ENCODE results near the gene SCG3.

Gene SCG3

DNA sequence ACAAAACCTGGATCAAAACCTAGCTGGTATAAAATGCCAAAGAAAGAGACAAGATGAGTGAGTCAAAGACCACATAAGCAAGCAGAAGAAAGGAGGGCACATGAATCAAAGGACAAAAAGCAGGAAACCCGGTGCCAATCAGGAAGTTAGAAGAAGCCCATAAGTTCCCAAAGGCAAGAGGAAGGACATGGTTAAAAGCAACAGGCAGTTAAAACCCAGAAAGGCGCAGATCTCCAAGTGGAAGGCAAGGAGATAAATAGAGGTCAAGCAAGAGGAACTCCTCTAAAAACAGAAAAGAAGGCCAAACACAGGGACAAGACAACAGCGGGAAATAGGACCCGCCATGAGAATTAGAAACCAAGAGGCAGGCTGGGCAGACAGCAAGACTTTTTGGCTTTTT is 74.5 kb downstream of the SCG3 start:
- no peak for DNase-seq (ENCODE audit: extremely low read depth in 1 of 2, low read depth in 1 of 2)

DNA sequence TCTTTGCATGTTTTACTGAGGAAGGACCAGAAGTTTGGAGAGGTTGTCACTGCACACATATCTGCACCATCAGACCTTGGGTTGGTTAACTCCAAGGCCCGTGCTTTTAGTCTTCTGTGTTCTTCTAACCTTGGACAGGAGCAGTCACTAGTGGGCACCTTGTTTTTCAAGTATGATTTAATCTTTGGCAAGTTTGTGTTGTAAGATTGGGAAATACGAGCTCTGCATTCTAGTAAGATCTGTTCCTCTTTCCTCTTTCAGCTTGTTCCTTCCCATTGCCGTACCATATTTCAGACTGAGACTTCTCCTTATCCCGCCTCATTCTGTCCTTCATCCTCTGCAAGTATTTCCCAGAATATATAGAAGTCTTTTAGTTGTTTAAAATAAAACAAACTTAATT is 75.2 kb downstream of the SCG3 start:
- DNase-seq (ENCODE audit: extremely low read depth in 1 of 2, low read depth in 1 of 2): no peak

DNA sequence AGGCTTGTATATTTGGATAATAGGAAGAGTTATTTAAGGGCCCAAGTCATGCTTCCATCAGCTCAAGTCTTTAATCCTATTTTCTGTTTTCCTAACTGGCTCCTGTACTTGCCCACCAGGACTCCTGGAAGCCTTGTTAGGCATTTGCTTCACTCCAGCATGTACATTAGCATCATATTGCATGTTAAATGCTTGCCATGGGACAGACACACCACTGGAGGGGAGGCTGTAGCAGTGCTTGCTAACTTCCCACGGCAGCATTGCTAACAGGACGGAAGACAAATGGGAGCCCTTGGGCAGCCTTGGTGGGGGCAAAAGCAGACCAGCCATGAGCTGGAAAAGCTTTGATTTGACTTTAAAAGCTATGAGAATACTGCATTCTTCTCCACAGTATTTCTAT is 76.1 kb downstream of the SCG3 start:
- no peak for DNase-seq (ENCODE audit: extremely low read depth in 1 of 2, low read depth in 1 of 2)

DNA sequence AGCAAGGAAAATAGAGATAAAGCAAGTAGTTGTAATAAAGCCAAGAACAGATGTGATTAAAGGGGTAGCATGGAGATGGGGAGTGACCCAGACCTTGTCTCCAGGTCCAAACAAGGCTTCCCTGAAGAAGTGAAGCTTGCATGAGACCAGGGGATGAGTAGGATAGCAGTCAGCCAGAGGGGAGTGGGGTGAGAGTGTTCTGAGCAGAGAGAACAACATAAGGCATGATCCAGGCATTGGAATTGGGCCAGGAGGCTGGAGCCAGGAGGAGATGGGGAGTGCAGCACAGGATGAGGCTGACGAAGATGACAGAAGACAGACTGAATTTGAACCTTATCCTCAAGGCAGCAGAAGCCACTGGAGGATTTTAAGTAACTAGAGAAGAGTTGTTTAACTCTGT is 77.3 kb downstream of the SCG3 start:
- DNase-seq (ENCODE audit: extremely low read depth in 1 of 2, low read depth in 1 of 2): no peak

DNA sequence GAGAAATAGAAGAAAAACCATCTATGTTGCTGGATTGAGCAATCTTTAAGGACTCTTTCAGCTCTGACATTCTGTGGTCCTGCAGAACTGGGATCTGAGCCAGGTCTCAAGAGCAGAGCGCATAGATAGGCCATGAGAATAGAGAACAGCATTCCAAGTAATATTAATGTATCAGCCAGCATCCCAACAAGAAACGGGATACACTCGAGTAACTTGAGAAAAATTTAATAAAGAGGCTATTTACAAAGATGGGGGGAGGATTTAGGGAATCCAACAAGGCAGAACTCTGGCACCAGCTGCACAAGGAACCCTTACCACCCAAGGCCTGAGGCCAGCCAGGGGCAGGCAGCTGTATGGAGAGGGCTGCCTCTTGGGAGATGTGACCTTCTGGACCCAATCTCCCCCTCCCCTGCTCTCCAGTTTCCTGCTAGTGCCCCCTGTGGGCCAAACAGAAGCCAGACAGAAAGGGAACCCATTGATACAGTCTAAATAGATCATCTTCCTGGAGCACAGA is 78.3 kb downstream of the SCG3 start:
- DNase-seq (ENCODE audit: extremely low read depth in 1 of 2, low read depth in 1 of 2): no peak

DNA sequence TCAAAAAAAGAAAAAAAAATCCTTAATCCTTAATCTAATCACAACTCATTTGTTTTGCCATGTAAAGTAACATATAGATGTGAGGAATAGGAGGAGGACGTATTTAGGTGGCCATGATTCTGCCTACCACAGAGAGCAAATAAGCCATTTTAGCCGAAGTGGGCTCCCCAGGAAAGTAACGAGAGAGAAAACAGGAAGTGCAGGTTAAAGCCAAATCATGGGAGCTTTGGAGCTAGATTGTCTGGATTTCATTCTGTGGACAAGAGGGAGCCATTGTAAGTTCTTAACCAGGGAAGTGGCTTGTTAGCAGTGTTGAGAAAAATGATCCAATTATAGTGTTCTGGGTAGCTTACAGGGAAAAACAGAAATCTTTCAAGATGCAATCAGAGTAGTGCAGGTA is 79.5 kb downstream of the SCG3 start:
- DNase-seq (ENCODE audit: extremely low read depth in 1 of 2, low read depth in 1 of 2): no peak

DNA sequence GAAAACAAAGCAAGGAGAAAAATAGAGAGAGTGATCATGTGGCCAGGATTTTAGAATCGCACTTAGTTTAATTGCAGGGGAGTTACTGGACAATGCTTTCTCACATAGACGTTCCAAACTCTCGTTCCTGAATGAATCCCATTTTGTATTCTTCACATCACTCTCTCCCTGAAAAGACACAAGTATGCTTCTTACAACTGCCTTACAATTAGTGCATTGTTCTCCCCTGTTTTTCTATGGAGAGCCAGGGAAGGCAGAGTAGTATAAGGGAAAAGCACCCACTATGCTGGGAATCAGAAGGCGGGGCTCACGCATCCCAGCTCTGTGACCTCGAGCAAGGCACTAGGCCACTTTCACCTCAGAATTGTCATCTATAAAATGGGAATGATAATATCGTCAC is 84.4 kb downstream of the SCG3 start:
- DNase-seq (ENCODE audit: extremely low read depth in 1 of 2, low read depth in 1 of 2): no peak

DNA sequence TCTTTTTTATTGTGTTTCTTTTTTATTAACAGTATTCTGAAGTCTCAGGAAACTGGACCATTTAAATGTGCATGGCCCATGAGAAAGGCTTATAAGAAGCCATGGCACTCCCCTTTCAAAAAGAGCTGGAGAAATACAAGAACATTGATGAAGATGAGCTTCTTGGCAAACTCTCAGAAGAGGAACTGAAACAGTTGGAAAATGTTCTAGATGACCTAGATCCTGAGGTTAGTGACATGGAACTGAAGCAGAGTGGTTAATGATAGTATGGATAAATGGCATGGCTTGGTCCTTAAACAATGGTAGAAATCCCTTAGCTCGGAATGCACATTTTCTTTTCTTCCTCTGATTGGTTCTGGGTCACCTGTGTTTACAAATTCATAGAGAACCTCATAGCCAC is 85.0 kb downstream of the SCG3 start:
- DNase-seq (ENCODE audit: extremely low read depth in 1 of 2, low read depth in 1 of 2): no peak

DNA sequence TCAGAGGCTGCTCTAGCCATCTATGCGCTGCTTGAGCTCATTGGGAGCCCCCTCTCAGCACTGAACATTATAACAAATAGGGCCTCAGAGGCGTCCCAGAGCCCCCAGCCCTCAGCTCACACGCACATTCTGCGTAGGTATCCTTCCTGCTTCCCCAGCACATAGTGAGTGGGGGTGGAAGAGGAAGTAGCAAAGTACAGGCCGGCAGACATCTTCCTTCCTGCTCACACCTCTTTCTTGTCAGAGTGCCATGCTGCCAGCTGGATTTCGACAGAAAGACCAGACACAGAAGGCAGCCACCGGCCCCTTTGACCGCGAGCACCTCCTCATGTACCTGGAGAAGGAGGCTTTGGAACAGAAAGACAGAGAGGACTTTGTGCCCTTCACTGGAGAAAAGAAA is 86.7 kb downstream of the SCG3 start:
- DNase-seq (ENCODE audit: extremely low read depth in 1 of 2, low read depth in 1 of 2): no peak

Measured in activated CD8-positive, alpha-beta memory T cell treated with anti-CD3 and anti-CD28 coated beads for 1 hour (primary cell).